Limb (tissue), 2 donors: ENCODE measurements around the gene CGB7.

ENCODE experiments used
- DNase-seq, 2 donors: peaks; one replicate each; pipeline ENCODE4 v3.0.0-alpha.2; 2016; ENCODE audit errors: extremely low spot score in 2 of 2

CGB7 gene

DNA sequence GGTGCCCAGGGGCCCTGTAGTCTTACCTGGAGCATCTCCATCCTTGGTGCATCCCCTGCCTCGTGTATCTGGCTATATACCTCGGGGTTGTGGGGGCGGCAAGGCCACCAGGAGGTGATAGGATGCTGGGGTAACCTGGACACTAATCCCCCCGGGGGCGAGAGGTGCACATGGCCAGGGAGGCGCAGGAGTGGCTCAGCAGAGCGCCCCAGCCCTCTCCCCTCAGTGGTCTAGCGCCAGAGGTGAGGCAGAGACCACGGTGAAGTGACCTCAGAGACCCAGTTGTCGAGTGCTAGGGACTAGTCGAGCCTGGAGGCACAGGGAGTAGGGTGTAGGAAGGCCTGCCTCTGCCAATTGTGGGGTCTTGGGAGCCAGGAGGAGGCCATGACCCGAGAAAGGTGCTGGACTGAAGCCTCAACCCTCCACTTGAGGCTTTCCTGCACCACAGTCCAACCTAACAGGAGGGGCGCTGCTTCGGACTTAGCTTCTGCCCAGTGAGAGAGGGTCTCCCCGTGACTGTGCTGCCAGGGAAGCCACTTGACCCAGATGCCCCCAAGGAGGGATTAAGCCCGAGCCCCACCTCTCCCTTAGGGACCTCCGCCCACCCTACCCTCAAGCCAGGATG is 40.4 kb downstream of the CGB7 start, which contains the start of gene LHB:
Gene LHB (minus strand): TSS at position 51 of the 625 bp plus-strand sequence. CDS start 10 bp downstream, at position 41.
- DNase-seq = no peak

DNA sequence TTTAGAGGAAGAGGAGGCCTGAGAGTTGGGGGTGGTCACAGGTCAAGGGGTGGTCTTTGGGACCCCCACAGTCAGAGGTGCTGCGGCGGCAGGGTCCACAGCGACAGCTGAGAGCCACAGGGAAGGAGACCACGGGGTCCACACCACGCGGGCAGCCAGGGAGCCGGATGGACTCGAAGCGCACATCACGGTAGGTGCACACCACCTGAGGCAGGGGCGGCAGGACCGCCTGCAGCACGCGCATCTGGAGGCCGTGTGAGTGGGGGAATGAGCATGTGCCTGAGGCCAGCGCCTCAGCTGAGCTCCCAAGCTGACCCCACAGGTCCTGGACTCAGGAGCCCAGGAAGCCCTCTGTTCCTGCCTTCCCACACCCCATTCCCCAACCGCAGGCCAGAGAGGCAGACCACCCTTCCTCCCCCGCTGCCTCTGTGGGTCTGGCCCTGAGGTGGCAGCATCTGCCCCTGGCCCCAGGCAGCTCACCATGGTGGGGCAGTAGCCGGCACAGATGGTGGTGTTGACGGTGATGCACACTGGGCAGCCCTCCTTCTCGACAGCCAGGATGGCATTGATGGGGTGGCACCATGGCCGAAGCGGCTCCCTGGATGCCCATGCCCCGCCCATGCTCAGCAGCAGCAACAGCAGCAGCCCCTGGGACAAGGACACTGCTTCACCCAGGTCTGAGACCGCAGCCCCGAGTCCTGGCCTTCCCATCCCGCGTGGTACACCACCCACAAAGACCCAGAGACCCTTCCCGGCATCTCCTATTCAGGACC is 41.3 kb downstream of the CGB7 start:
- no peak for DNase-seq

DNA sequence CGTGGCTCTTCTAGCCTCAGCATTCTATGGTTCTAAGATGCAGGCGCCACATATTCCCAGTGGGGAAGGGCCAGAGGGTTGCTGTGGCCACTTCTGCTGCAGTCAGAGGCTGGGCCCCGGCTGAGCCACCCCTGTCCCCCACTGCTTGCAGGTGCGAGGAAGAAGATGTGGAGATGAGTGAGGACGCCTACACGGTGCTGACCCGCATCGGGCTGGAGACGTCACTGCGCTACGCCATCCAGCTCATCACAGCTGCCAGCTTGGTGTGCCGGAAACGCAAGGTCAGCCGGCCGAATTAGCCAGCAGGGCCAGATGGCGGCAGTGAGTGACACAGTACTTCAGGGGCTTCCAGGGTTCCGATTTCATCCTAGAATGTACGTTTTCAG is 42.7 kb downstream of the CGB7 start:
- no peak for DNase-seq

DNA sequence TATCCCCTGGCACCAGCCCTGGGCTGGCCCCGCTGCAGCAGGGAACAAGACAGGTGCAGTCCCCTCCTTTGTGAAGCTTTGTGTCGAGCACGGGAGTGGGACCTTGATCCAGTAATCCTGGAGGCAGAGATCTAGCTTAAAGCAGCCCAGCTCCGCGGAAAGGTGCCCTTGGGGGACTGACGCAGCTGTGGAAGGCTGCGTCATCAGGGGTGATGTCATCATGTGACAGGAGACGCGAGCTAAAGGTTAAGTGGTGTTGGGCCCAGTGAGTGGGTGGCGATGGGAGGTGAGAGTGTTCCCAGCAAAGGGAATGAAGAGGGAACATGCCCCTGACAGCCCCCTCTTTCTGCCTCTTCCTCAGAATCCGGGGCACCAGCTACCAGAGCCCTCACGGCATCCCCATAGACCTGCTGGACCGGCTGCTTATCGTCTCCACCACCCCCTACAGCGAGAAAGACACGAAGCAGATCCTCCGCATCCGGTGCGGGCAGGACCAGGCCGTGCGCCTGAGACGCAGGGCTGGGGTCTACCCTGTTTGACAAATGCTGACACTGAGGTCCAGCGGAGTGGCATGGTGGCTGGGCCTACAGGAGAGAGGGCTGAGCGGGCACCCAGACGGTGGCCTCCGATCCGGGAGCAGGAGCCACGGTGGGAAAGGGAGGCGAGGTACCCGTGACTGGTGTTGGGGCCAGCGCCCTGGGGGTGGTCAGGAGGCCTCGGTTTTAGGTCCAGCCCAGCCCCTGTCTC is 43.3 kb downstream of the CGB7 start:
- DNase-seq = no peak

DNA sequence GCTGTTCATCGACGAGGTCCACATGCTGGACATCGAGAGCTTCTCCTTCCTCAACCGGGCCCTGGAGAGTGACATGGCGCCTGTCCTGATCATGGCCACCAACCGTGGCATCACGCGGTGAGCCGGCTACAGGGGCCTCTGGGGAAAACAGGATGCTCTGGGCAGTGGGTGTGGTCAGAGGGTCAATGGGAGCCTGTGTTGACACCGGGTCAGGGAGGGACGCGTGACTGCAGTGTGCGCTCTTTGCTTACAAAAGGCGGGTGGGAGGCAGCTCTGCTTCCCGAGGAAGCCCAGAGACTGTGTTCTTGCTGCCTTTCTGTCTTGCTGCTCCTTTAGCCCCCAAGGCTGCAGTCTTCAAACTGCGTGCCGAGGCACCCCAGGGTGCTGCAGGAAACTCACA is 46.4 kb downstream of the CGB7 start:
- no peak for DNase-seq

DNA sequence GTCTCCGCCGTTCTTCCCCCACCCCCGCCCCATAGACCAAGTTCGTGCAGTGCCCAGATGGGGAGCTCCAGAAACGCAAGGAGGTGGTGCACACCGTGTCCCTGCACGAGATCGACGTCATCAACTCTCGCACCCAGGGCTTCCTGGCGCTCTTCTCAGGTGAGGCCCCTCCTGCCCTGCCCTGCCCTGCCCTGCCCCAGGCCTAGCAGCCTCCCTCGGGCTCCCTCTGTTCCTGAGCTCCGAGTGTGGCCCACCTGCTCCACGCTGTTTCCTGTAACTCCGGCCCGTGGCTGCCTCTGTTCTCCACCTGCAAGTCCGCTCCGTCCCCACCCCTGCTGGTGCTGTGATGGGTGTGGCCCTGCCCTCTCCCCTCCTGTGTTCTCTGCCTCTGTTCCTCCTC is 47.1 kb downstream of the CGB7 start:
- no peak for DNase-seq

DNA sequence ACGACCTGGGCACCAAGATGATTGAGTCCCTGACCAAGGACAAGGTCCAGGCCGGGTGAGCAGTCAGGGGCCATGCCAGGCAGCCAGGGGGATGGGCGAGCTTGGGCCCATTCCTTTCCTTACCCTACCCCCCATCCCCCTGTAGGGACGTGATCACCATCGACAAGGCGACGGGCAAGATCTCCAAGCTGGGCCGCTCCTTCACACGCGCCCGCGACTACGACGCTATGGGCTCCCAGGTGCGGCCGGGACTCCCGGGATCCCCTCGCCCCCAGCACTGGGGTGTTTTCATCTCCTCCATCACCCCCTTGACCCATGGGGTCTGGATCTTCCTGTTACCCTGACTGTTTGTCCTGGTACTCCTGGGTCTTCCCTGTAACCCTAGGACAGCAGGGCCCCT is 47.7 kb downstream of the CGB7 start:
- no peak for DNase-seq

DNA sequence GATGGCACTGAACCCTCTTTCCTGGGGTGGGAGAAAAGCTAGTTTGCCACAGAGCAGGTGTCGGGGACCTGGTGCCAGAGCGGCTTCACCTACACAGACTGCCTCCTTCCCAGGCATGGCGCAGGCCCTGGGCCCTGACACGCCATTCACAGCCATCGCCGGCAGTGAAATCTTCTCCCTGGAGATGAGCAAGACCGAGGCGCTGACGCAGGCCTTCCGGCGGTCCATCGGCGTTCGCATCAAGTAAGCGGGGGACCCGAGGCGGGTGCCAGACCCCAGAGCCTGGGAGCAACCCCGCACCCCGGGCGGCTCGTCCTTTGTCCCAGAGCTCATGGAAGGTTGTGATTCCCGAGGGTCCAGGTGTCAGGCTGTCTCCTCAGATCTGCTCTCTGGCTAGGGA is 50.6 kb downstream of the CGB7 start:
- DNase-seq = no peak

DNA sequence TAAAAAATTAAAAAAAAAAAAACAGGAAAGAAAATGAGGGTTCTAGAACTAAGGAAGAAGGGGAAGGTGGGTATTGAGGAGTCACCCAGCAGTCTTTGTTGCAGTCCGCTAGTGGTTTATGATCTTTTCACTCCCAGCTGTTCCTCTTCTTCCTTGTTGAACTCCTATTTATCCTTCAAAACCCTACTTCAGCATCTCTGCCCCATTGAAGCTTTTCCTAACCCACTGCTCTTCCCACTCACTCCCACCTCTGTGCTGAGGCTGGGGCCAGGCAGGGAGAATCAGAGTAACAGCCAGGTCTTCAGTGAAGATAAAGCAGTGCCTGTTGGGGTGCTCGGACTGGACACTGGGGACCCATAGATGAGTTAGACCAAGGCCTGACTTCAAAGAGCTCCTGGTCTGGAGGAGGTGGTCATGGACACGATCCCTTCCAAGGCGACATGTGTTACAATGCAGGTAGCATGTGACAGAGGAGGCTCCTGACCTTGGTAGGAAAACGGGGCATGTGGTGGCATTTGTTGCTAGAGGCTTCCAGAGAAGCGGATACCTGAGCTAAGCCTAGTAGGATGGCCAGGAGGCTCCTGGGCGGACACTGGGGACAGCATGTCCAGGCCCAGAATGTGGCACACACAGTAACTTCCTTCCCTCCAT is 52.5 kb downstream of the CGB7 start:
- no peak for DNase-seq
